Gastroesophageal sphincter (tissue), 3 donors: Measurements from ENCODE around the gene SLC25A25.
"Not testable (repeated sequence)": the region's sequence is repeated elsewhere in the genome, so short reads cannot be mapped to it uniquely, and the experiment has no call there.

Source experiments
- CTCF ChIP-seq, 4 experiments: fragments of 200-600 bp in 2 of 4; fragments of 450-650 bp in 2 of 4; sonication (generic) in 1 of 4; IDR thresholded peaks; one replicate each; pipeline ENCODE4 v1.5.1; 2017 to 2019; ENCODE audit warnings: antibody characterized with exemption in 4 of 4, mild to moderate bottlenecking in 2 of 4, moderate library complexity in 2 of 4
- EP300 ChIP-seq: sonication (generic); formaldehyde crosslinking; IDR thresholded peaks from one replicate; pipeline ENCODE4 v1.6.1; 2017; ENCODE audit warnings: antibody characterized with exemption, mild to moderate bottlenecking
- POLR2AphosphoS5 ChIP-seq: sonication (generic); formaldehyde crosslinking; IDR thresholded peaks from one replicate; pipeline ENCODE4 v1.6.1; 2017; ENCODE audit warnings: antibody characterized with exemption

DNA sequence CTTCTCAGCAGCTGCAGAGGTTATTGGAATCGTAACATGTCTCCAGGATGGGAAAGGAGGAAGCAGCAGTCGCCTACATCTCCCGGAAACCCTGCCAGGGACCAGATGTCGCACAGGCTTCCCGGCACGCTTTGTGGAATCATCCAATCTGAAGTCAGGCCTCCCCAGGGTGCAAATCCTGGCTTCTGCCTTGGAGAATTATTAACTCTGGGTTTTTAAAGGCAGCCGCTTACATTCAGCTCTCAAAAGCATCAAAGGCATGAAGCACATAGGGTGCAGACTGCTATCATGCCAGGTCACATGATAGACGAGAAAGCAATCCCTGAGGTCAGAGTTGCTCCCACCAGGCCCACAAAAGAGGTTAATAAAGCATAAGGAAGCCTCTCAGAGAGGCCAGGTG, 64.1 kb downstream of the SLC25A25 start:
- not testable (repeated sequence) for TF ChIP-seq CTCF (IDR thresholded peaks at IDR 0.05); EP300; POLR2AphosphoS5
